Liver (tissue), 9 donors: ENCODE results near the gene AGAP2. TPM values are rescaled to one million over a fixed set of nuclear protein-coding genes. Genes with fewer than 3 reads are reported as not detected.

Experiments
- DNase-seq: peaks from one replicate; pipeline ENCODE4 v3.0.0-alpha.2; 2017; ENCODE audit warnings: low spot score
- H3K27ac ChIP-seq, 2 donors: one replicate each; pipeline ENCODE4 v1.7.0; 2013; ENCODE audit warnings: inconsistent platforms in 2 of 2, low read length in 2 of 2, control low read depth in 1 of 2, low read depth in 1 of 2, mild to moderate bottlenecking in 1 of 2
- H3K27me3 ChIP-seq, 4 donors: one replicate each; pipeline versions ENCODE4 v1.6.1 to v1.7.0; 2013; ENCODE audit warnings: low read length in 3 of 4, inconsistent platforms in 1 of 4, mild to moderate bottlenecking in 1 of 4, moderate library complexity in 1 of 4; ENCODE audit not compliant: control insufficient read depth in 4 of 4, insufficient read depth in 4 of 4
- H3K36me3 ChIP-seq, 4 donors: one replicate each; pipeline versions ENCODE4 v1.6.1 to v1.7.0; 2013; ENCODE audit warnings: low read length in 3 of 4, mild to moderate bottlenecking in 3 of 4, low read depth in 1 of 4, moderate library complexity in 1 of 4; ENCODE audit not compliant: control insufficient read depth in 4 of 4, insufficient read depth in 3 of 4
- H3K4me1 ChIP-seq, 4 donors: one replicate each; pipeline versions ENCODE4 v1.6.1 to v1.7.0; 2013; ENCODE audit warnings: low read length in 3 of 4, mild to moderate bottlenecking in 3 of 4, moderate library complexity in 1 of 4; ENCODE audit not compliant: control insufficient read depth in 4 of 4, insufficient read depth in 4 of 4
- H3K4me3 ChIP-seq, 3 donors: one replicate each; pipeline versions ENCODE4 v1.6.1 to v1.7.0; 2013; ENCODE audit warnings: low read length in 3 of 3, control low read depth in 1 of 3, low read depth in 1 of 3, mild to moderate bottlenecking in 1 of 3
- H3K9ac ChIP-seq, 2 donors: one replicate each; pipeline ENCODE4 v1.7.0; 2013; ENCODE audit warnings: low read length in 2 of 2, mild to moderate bottlenecking in 2 of 2, moderate library complexity in 2 of 2, control low read depth in 1 of 2, low read depth in 1 of 2
- H3K9me3 ChIP-seq, 4 donors: one replicate each; pipeline versions ENCODE4 v1.6.1 to v1.7.0; 2013; ENCODE audit warnings: low read length in 3 of 4; ENCODE audit not compliant: control insufficient read depth in 4 of 4
- ATF3 ChIP-seq: IDR thresholded peaks from 2 replicates; pipeline ENCODE4 v1.6.1; 2016; ENCODE audit warnings: antibody characterized with exemption
- CTCF ChIP-seq: fragments of 150-350 bp; IDR thresholded peaks from 2 replicates; pipeline ENCODE4 v1.5.1; 2017; ENCODE audit warnings: improper control_type of control experiment, low read depth, low read length; ENCODE audit not compliant: missing input control
- EGR1 ChIP-seq, 2 donors: IDR thresholded peaks; 2 replicates each; pipeline ENCODE4 v1.6.1; 2016 to 2018; ENCODE audit warnings: antibody characterized with exemption in 2 of 2, low read depth in 2 of 2
- FOXA1 ChIP-seq: IDR thresholded peaks from 2 replicates; pipeline ENCODE4 v1.6.1; 2016; ENCODE audit warnings: antibody characterized with exemption
- FOXA2 ChIP-seq: IDR thresholded peaks from 2 replicates; pipeline ENCODE4 v1.6.1; 2016; ENCODE audit warnings: antibody characterized with exemption
- GABPA ChIP-seq, 2 donors: IDR thresholded peaks in 1 of 2; conservative IDR thresholded peaks in 1 of 2; 2 replicates each; pipeline ENCODE4 v1.6.1; 2016; ENCODE audit warnings: antibody characterized with exemption in 2 of 2, mild to moderate bottlenecking in 1 of 2, moderate library complexity in 1 of 2
- HNF4A ChIP-seq, 2 donors: conservative IDR thresholded peaks; 2 replicates each; pipeline ENCODE4 v1.6.1; 2016; ENCODE audit warnings: antibody characterized with exemption in 2 of 2, mild to moderate bottlenecking in 2 of 2
- JUND ChIP-seq, 2 donors: IDR thresholded peaks; 2 replicates each; pipeline ENCODE4 v1.6.1; 2016; ENCODE audit warnings: antibody characterized with exemption in 2 of 2
- MAX ChIP-seq: IDR thresholded peaks from 2 replicates; pipeline ENCODE4 v1.6.1; 2016; ENCODE audit warnings: antibody characterized with exemption
- NR2F2 ChIP-seq: IDR thresholded peaks from 2 replicates; pipeline ENCODE4 v1.6.1; 2016; ENCODE audit warnings: antibody characterized with exemption
- RAD21 ChIP-seq, 2 donors: IDR thresholded peaks; 2 replicates each; pipeline ENCODE4 v1.6.1; 2016; ENCODE audit warnings: antibody characterized with exemption in 2 of 2, mild to moderate bottlenecking in 2 of 2
- RXRA ChIP-seq, 2 donors: IDR thresholded peaks; 2 replicates each; pipeline ENCODE4 v1.6.1; 2017 to 2018; ENCODE audit warnings: antibody characterized with exemption in 2 of 2, mild to moderate bottlenecking in 1 of 2
- YY1 ChIP-seq: IDR thresholded peaks from 2 replicates; pipeline ENCODE4 v1.6.1; 2016; ENCODE audit warnings: antibody characterized with exemption, mild to moderate bottlenecking
- WGBS: extraction: QIAGEN DNeasy Blood & Tissue Kit; methylation state at CpG from one replicate; pipeline ENCODE4 v1.1.7; 2013; 5-methylcytosine and 5-hydroxymethylcytosine counted together
- polyA plus RNA-seq, 2 donors: library from polyadenylated mRNA; stranded (reverse) in 1 of 2; unstranded in 1 of 2; fragments of 200-250 nt in 1 of 2; fragments of >200 nt in 1 of 2; fragmentation: Nextera tagmentation in 1 of 2; extraction: Ambion mirVana in 1 of 2; gene quantifications; one replicate each; pipeline versions ENCODE4 v1.2.1 to v1.2.3, GENCODE V29; 2013 to 2015
- total RNA-seq, 2 donors: library from RNA; depleted of rRNA; stranded (reverse); fragments of >200 nt; gene quantifications; one replicate each; pipeline ENCODE4 v1.2.3, GENCODE V29; 2014
- TF ChIP-seq, protein P1 (sequence below): IDR thresholded peaks from 2 replicates; pipeline ENCODE4 v1.6.1; 2016; ENCODE audit warnings: antibody characterized with exemption
- donor health status: healthy.
- donor health status: healthy.
- donor health status: healthy.
- donor health status: healthy.
- donor health status: healthy.

Gene AGAP2
- total and polyA plus RNA-seq, 4 donors, result 0.18 to 1.7 (median 0.64) TPM

DNA sequence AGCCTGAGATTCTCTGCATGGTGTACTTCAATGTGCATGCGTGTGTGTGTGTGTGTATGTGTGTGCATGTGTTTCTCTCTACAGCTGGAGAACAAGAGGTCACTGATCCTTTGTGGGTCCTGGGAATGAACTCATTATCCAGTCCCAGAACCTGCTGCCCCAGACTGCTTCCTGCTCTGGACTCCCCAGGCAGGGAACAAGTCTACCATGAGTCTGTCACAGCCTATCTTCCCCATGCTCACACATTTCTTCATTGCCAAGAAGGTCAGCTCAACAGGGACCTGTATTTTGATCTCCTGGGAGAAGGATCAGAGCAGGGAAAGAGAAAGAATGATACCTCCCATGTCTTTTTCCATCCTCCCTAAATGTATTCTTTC, 2.9 kb upstream of the AGAP2 start:
- 71% methylated on average over 1 of the region's 1 CpG for WGBS
- DNase-seq, result no peak
- peak overlapping the region in 1 of 2 donors; percentile 7 for H3K27ac ChIP-seq
- H3K9ac ChIP-seq, result no peak overlapping the region
- TF ChIP-seq NR2F2, result peak; percentile 54
- TF ChIP-seq MAX, result no peak
- TF ChIP-seq EGR1 (IDR thresholded peaks at IDR 0.05; ENCODE audit: low read depth in 2 of 2), result no peak
- TF ChIP-seq FOXA2, result no peak
- no peak for TF ChIP-seq RAD21 (IDR thresholded peaks at IDR 0.05)
- TF ChIP-seq CTCF, result no peak
- peak; percentile 20 to 48 for TF ChIP-seq RXRA (IDR thresholded peaks at IDR 0.05)
- peaks cover 0 to 9% (median 4%) of the 10 kb centered on the region in 4 donors for H3K27me3 ChIP-seq
- no peak overlapping the region for H3K4me3 ChIP-seq
- H3K36me3 ChIP-seq, result peaks cover 0 to under 1% (median 0%) of the 10 kb centered on the region in 4 donors
- peaks cover 3 to 30% (median 20%) of the 10 kb centered on the region in 4 donors for H3K4me1 ChIP-seq
- H3K9me3 ChIP-seq, result no peaks in the 10 kb centered on the region

GRCh38 chr12:57740656-57741412, 2.3 kb upstream of the AGAP2 start:
- no peaks in the 10 kb centered on the region for H3K36me3 ChIP-seq
- DNase-seq, result no peak
- H3K9me3 ChIP-seq, result no peaks in the 10 kb centered on the region
- H3K27me3 ChIP-seq, result peaks cover 0 to 10% (median 4%) of the 10 kb centered on the region in 4 donors
- H3K27ac ChIP-seq, result no peak overlapping the region
- WGBS, result 72% methylated on average over 5 of the region's 5 CpGs
- TF ChIP-seq RAD21 (IDR thresholded peaks at IDR 0.05) (no peak), ATF3 (no peak), RXRA (IDR thresholded peaks at IDR 0.05) (no peak), YY1 (no peak), GABPA (IDR thresholded peaks at IDR 0.05 in 1 of 2, conservative IDR thresholded peaks at IDR 0.05 in 1 of 2) (no peak), FOXA2 (no peak), JUND (IDR thresholded peaks at IDR 0.05) (no peak)
- H3K4me1 ChIP-seq, result peaks cover 3 to 32% (median 20%) of the 10 kb centered on the region in 4 donors
- H3K9ac ChIP-seq, result no peak overlapping the region
- no peak overlapping the region for H3K4me3 ChIP-seq

DNA sequence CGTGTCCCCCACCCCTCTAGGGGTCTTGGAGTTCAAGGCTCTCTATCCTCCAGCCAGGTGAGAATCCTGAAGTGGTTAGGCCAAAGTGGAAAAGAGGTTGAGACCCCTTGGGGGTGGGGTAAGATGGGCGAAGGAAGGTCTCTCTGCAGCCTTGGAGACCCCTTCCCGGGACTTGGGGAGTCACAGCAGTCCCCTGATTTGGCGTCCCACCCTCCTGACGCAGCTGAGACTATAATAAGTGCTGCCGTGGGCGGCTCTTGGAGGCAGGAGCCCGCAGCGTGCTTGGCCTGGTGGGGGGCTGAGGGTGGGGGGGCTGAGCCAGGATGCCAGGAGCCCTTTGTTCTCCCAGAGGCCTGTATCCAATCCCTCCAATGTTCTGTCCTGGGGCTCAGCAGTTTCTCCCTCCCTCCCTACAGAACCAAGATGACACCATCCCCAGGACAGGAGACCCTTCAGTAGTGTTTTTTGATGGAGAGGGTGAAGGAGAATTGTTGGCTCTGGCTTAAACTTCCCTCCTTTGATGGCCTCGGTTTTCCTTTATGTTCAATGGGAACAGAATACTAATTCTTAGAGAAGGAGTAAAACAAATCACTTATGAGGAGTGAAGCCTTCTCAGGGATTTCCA, 1.5 kb upstream of the AGAP2 start:
- no peak for DNase-seq
- Histone ChIP-seq H3K4me3 (no peak overlapping the region), H3K27ac (no peak overlapping the region), H3K36me3 (no peaks in the 10 kb centered on the region), H3K27me3 (peaks cover 0 to 10% (median 4%) of the 10 kb centered on the region in 4 donors), H3K9me3 (no peaks in the 10 kb centered on the region), H3K4me1 (peaks cover 2 to 26% (median 15%) of the 10 kb centered on the region in 4 donors), H3K9ac (no peak overlapping the region)
- TF ChIP-seq GABPA (IDR thresholded peaks at IDR 0.05 in 1 of 2, conservative IDR thresholded peaks at IDR 0.05 in 1 of 2) (no peak), JUND (IDR thresholded peaks at IDR 0.05) (no peak), FOXA1 (no peak), HNF4A (conservative IDR thresholded peaks at IDR 0.05) (no peak)
- TF ChIP-seq, protein P1, sequence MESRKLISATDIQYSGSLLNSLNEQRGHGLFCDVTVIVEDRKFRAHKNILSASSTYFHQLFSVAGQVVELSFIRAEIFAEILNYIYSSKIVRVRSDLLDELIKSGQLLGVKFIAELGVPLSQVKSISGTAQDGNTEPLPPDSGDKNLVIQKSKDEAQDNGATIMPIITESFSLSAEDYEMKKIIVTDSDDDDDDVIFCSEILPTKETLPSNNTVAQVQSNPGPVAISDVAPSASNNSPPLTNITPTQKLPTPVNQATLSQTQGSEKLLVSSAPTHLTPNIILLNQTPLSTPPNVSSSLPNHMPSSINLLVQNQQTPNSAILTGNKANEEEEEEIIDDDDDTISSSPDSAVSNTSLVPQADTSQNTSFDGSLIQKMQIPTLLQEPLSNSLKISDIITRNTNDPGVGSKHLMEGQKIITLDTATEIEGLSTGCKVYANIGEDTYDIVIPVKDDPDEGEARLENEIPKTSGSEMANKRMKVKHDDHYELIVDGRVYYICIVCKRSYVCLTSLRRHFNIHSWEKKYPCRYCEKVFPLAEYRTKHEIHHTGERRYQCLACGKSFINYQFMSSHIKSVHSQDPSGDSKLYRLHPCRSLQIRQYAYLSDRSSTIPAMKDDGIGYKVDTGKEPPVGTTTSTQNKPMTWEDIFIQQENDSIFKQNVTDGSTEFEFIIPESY, result no peak
- WGBS, result 52% methylated on average over 10 of the region's 10 CpGs
